ENCODE data around the gene POLE. TPM values are rescaled to one million over a fixed set of nuclear protein-coding genes. Genes with fewer than 3 reads are reported as not detected.

POLE gene
- total and polyA plus RNA-seq, 2 experiments from 2014 or later, result 19.3 to 46.1 TPM

GRCh38 chr12:132584429-132584828, 102.7 kb downstream of the POLE start:
- no peak for TF ChIP-seq CTCF (IDR thresholded peaks at IDR 0.05; ENCODE audit: low read depth, low read length)
- H3K4me1 ChIP-seq (ENCODE audit: low read depth), result no peaks in the 10 kb centered on the region
- H3K27me3 ChIP-seq, result peaks cover 86% of the 10 kb centered on the region
- no peaks in the 10 kb centered on the region for H3K36me3 ChIP-seq
- H3K4me3 ChIP-seq, result no peak overlapping the region
- DNase-seq (ENCODE audit: low read depth in 1 of 2, low spot score in 1 of 2), result no peak
- no peaks in the 10 kb centered on the region for H3K9me3 ChIP-seq (ENCODE audit: low read depth)
- H3K27ac ChIP-seq, result no peak overlapping the region

- TF ChIP-seq CTCF (IDR thresholded peaks at IDR 0.05; ENCODE audit: low read depth, low read length), result no peak
- Histone ChIP-seq H3K4me1 (ENCODE audit: low read depth) (no peaks in the 10 kb centered on the region), H3K36me3 (no peaks in the 10 kb centered on the region), H3K9me3 (ENCODE audit: low read depth) (no peaks in the 10 kb centered on the region), H3K27ac (no peak overlapping the region), H3K27me3 (peaks cover 79% of the 10 kb centered on the region), H3K4me3 (no peak overlapping the region)
- DNase-seq (ENCODE audit: low read depth in 1 of 2, low spot score in 1 of 2), result peak in 1 of 2 donors; percentile 30
These were observed 103.4 kb downstream of the POLE start for GRCh38 chr12:132583736-132584135.

GRCh38 chr12:132583411-132583710, 103.8 kb downstream of the POLE start:
- Histone ChIP-seq H3K27ac (no peak overlapping the region), H3K27me3 (peaks cover 76% of the 10 kb centered on the region), H3K9me3 (ENCODE audit: low read depth) (no peaks in the 10 kb centered on the region), H3K4me1 (ENCODE audit: low read depth) (no peaks in the 10 kb centered on the region), H3K4me3 (no peak overlapping the region), H3K36me3 (no peaks in the 10 kb centered on the region)
- DNase-seq (ENCODE audit: low read depth in 1 of 2, low spot score in 1 of 2), result no peak
- TF ChIP-seq CTCF (IDR thresholded peaks at IDR 0.05; ENCODE audit: low read depth, low read length), result no peak

- no peak for DNase-seq (ENCODE audit: low read depth in 1 of 2, low spot score in 1 of 2)
- no peak for TF ChIP-seq CTCF (IDR thresholded peaks at IDR 0.05; ENCODE audit: low read depth, low read length)
- peaks cover 1% of the 10 kb centered on the region for H3K36me3 ChIP-seq
- H3K9me3 ChIP-seq (ENCODE audit: low read depth), result no peaks in the 10 kb centered on the region
- H3K27ac ChIP-seq, result no peak overlapping the region
- H3K4me3 ChIP-seq, result no peak overlapping the region
- H3K27me3 ChIP-seq, result peaks cover 70% of the 10 kb centered on the region
- no peaks in the 10 kb centered on the region for H3K4me1 ChIP-seq (ENCODE audit: low read depth)
These were observed 104.3 kb downstream of the POLE start for GRCh38 chr12:132582582-132583410.

GRCh38 chr12:132582058-132582420, 105.1 kb downstream of the POLE start:
- Histone ChIP-seq H3K4me1 (ENCODE audit: low read depth) (no peaks in the 10 kb centered on the region), H3K27me3 (peaks cover 62% of the 10 kb centered on the region), H3K4me3 (no peak overlapping the region), H3K36me3 (peaks cover 7% of the 10 kb centered on the region), H3K27ac (no peak overlapping the region), H3K9me3 (ENCODE audit: low read depth) (no peaks in the 10 kb centered on the region)
- no peak for TF ChIP-seq CTCF (IDR thresholded peaks at IDR 0.05; ENCODE audit: low read depth, low read length)
- DNase-seq (ENCODE audit: low read depth in 1 of 2, low spot score in 1 of 2), result no peak

Measured in cardiac muscle cell (in vitro differentiated cells and primary cell).